ENCODE data around the gene STPG1. TPM values are rescaled to one million over a fixed set of nuclear protein-coding genes. Genes with fewer than 3 reads are reported as not detected.

The STPG1 gene
- polyA plus RNA-seq, 1 donor from 2014 or later = 0.89 TPM

GRCh38 chr1:24443241-24443656 lies 29.7 kb upstream of the STPG1 start:
- Histone ChIP-seq H4K20me1 (ENCODE audit: insufficient read depth) (no peaks in the 10 kb centered on the region), H2AFZ (ENCODE audit: low read depth, low read length) (no peak overlapping the region), H3K27me3 (ENCODE audit: insufficient read depth, low read depth, low read length) (no peaks in the 10 kb centered on the region), H3K9ac (ENCODE audit: low read length) (no peak overlapping the region), H3K79me2 (replicated peaks; ENCODE audit: insufficient read depth, low read length) (no peaks in the 10 kb centered on the region), H3K9me2 (ENCODE audit: insufficient read depth, low read length) (no peaks in the 10 kb centered on the region), H3K27ac (ENCODE audit: low read length) (no peak overlapping the region), H3K36me3 (ENCODE audit: insufficient read depth, low read length) (no peaks in the 10 kb centered on the region), H3K4me3 (ENCODE audit: low read length) (no peak overlapping the region), H3F3A (ENCODE audit: insufficient read depth, low read length, poor library complexity, severe bottlenecking) (no peaks in the 10 kb centered on the region), H3K9me3 (ENCODE audit: low read length) (no peaks in the 10 kb centered on the region), H3K4me2 (ENCODE audit: low read length) (no peak overlapping the region)
- no peak for TF ChIP-seq EP300 (conservative IDR thresholded peaks at IDR 0.05; ENCODE audit: poor library complexity, severe bottlenecking)
- no peak for TF ChIP-seq TAF1 (IDR thresholded peaks at IDR 0.05; ENCODE audit: low read depth)
- no peak for TF ChIP-seq EZH2 (IDR thresholded peaks at IDR 0.05; ENCODE audit: borderline replicate concordance, insufficient read depth, low read length, poor library complexity, severe bottlenecking)
- TF ChIP-seq, protein P1, sequence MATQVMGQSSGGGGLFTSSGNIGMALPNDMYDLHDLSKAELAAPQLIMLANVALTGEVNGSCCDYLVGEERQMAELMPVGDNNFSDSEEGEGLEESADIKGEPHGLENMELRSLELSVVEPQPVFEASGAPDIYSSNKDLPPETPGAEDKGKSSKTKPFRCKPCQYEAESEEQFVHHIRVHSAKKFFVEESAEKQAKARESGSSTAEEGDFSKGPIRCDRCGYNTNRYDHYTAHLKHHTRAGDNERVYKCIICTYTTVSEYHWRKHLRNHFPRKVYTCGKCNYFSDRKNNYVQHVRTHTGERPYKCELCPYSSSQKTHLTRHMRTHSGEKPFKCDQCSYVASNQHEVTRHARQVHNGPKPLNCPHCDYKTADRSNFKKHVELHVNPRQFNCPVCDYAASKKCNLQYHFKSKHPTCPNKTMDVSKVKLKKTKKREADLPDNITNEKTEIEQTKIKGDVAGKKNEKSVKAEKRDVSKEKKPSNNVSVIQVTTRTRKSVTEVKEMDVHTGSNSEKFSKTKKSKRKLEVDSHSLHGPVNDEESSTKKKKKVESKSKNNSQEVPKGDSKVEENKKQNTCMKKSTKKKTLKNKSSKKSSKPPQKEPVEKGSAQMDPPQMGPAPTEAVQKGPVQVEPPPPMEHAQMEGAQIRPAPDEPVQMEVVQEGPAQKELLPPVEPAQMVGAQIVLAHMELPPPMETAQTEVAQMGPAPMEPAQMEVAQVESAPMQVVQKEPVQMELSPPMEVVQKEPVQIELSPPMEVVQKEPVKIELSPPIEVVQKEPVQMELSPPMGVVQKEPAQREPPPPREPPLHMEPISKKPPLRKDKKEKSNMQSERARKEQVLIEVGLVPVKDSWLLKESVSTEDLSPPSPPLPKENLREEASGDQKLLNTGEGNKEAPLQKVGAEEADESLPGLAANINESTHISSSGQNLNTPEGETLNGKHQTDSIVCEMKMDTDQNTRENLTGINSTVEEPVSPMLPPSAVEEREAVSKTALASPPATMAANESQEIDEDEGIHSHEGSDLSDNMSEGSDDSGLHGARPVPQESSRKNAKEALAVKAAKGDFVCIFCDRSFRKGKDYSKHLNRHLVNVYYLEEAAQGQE (IDR thresholded peaks at IDR 0.05; ENCODE audit: borderline replicate concordance) = no peak
- TF ChIP-seq RAD21 (conservative IDR thresholded peaks at IDR 0.05) = no peak
- no peak for TF ChIP-seq SMC3 (conservative IDR thresholded peaks at IDR 0.05; ENCODE audit: poor library complexity)
- TF ChIP-seq MXI1 (conservative IDR thresholded peaks at IDR 0.05; ENCODE audit: poor library complexity, severe bottlenecking) = no peak

DNA sequence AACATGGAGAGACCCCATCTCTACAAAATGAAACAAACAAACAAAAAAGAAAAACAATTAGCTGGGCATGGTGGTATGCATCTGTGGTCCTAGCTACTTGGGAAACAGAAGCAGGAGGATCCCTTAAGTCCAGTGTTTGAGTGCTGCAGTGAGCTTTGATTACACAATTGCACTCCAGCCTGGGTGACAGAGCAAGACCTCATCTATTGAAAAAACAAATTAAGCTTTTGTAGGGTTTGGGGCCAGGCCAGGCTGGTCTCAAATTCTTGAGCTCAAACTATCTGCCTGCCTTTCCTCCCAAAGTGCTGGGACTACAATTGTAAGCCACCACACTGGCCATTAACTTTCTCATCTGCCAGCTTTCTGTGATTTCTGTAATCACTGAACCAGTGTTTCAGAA lies 29.2 kb upstream of the STPG1 start:
- H3K4me2 ChIP-seq (ENCODE audit: low read length) = no peak overlapping the region
- H2AFZ ChIP-seq (ENCODE audit: low read depth, low read length) = no peak overlapping the region
- no peaks in the 10 kb centered on the region for H3F3A ChIP-seq (ENCODE audit: insufficient read depth, low read length, poor library complexity, severe bottlenecking)
- no peaks in the 10 kb centered on the region for H3K36me3 ChIP-seq (ENCODE audit: insufficient read depth, low read length)
- no peaks in the 10 kb centered on the region for H3K79me2 ChIP-seq (replicated peaks; ENCODE audit: insufficient read depth, low read length)
- no peaks in the 10 kb centered on the region for H3K9me2 ChIP-seq (ENCODE audit: insufficient read depth, low read length)
- no peak overlapping the region for H3K9ac ChIP-seq (ENCODE audit: low read length)
- no peak overlapping the region for H3K27ac ChIP-seq (ENCODE audit: low read length)
- TF ChIP-seq, protein P1 (IDR thresholded peaks at IDR 0.05; ENCODE audit: borderline replicate concordance) = no peak
- no peaks in the 10 kb centered on the region for H4K20me1 ChIP-seq (ENCODE audit: insufficient read depth)
- no peak overlapping the region for H3K4me3 ChIP-seq (ENCODE audit: low read length)
- no peaks in the 10 kb centered on the region for H3K9me3 ChIP-seq (ENCODE audit: low read length)
- no peaks in the 10 kb centered on the region for H3K27me3 ChIP-seq (ENCODE audit: insufficient read depth, low read depth, low read length)

All from neural cell (in vitro differentiated cells).